Kidney (tissue), 14 donors: Measurements from ENCODE around the gene KCNN3. TPM values are rescaled to one million over a fixed set of nuclear protein-coding genes. Genes with fewer than 3 reads are reported as not detected.
A peak's percentile ranks its signal among the peaks of the same experiment; 100 is the strongest.

Experiments used
- DNase-seq, 5 donors: peaks; one replicate each; pipeline ENCODE4 v3.0.0-alpha.2; 2013 to 2020
- FAIRE-seq: peaks from 2 replicates; lab custom pipeline; 2012; peaks lifted over from hg19 to GRCh38; lab: Jason Lieb, UNC
- H3K27ac ChIP-seq, 2 donors: one replicate each; pipeline ENCODE4 v1.7.0; 2013; ENCODE audit warnings: low read depth in 2 of 2, low read length in 2 of 2, inconsistent platforms in 1 of 2
- H3K27me3 ChIP-seq: one replicate; pipeline ENCODE4 v1.7.1; 2013; ENCODE audit warnings: low read length, inconsistent platforms; ENCODE audit not compliant: control insufficient read depth, insufficient read depth
- H3K36me3 ChIP-seq, 3 donors: one replicate each; pipeline versions ENCODE4 v1.7.0 to v1.7.1; 2013; ENCODE audit warnings: low read length in 3 of 3, control low read depth in 1 of 3, inconsistent platforms in 1 of 3; ENCODE audit not compliant: insufficient read depth in 3 of 3, control insufficient read depth in 2 of 3
- H3K4me1 ChIP-seq, 3 donors: one replicate each; pipeline versions ENCODE4 v1.7.0 to v1.7.1; 2013; ENCODE audit warnings: low read length in 3 of 3, inconsistent platforms in 1 of 3, low read depth in 1 of 3; ENCODE audit not compliant: control insufficient read depth in 2 of 3, insufficient read depth in 2 of 3
- H3K4me3 ChIP-seq, 3 donors: one replicate each; pipeline versions ENCODE4 v1.7.0 to v1.8.1; 2013; ENCODE audit warnings: low read length in 3 of 3, control low read depth in 1 of 3, inconsistent platforms in 1 of 3
- H3K9ac ChIP-seq, 3 donors: one replicate each; pipeline versions ENCODE4 v1.7.0 to v1.7.1; 2013; ENCODE audit warnings: low read length in 3 of 3, control low read depth in 1 of 3, inconsistent platforms in 1 of 3
- H3K9me3 ChIP-seq, 3 donors: one replicate each; pipeline versions ENCODE4 v1.7.0 to v1.7.1; 2013; ENCODE audit warnings: low read length in 3 of 3, control low read depth in 1 of 3, inconsistent platforms in 1 of 3; ENCODE audit not compliant: control insufficient read depth in 2 of 3, insufficient read depth in 1 of 3
- intact Hi-C: fragments of 100-400 bp; cut with DNase I; formaldehyde crosslinking; loops from one replicate; pipeline ENCODE4 v1.11.1; 2022
- polyA plus RNA-seq: library from polyadenylated mRNA; stranded (reverse); fragments of 350-450 nt; fragmentation: Illumina TruSeq; extraction: RNeasy Lipid Tissue Mini Kit (QIAGEN cat#74804); gene quantifications from one replicate; pipeline ENCODE4 v1.2.3, GENCODE V29; 2014; ENCODE audit warnings: low read depth, low replicate concordance; ENCODE audit not compliant: insufficient read depth
- total RNA-seq: library from RNA; stranded (reverse); fragmentation: NEBNext Ultra II Directional; extraction: Animal tissue kit (Norgen Biotek cat#: 25700); gene quantifications from one replicate; pipeline ENCODE4 v1.2.1, GENCODE V29; 2021
- TF ChIP-seq, protein P1 (sequence below): IDR thresholded peaks from 3 replicates; pipeline ENCODE4 v1.5.1; 2012; ENCODE audit warnings: mild to moderate bottlenecking, moderate library complexity, borderline replicate concordance; ENCODE audit not compliant: insufficient read depth; ENCODE audit errors: extremely low read depth
- donor health status: control.
- donor health status: control.
- donor health status: control.
- donor health status: control.
- donor health status: control.
- donor health status: DM: yes; HTN: yes; CAD: no.
- donor health status: Normal renal cell carcinoma (clear cell type).

Gene KCNN3
- total and polyA plus RNA-seq, 2 donors from 2014 or later = 2.6 to 5.6 TPM

DNA sequence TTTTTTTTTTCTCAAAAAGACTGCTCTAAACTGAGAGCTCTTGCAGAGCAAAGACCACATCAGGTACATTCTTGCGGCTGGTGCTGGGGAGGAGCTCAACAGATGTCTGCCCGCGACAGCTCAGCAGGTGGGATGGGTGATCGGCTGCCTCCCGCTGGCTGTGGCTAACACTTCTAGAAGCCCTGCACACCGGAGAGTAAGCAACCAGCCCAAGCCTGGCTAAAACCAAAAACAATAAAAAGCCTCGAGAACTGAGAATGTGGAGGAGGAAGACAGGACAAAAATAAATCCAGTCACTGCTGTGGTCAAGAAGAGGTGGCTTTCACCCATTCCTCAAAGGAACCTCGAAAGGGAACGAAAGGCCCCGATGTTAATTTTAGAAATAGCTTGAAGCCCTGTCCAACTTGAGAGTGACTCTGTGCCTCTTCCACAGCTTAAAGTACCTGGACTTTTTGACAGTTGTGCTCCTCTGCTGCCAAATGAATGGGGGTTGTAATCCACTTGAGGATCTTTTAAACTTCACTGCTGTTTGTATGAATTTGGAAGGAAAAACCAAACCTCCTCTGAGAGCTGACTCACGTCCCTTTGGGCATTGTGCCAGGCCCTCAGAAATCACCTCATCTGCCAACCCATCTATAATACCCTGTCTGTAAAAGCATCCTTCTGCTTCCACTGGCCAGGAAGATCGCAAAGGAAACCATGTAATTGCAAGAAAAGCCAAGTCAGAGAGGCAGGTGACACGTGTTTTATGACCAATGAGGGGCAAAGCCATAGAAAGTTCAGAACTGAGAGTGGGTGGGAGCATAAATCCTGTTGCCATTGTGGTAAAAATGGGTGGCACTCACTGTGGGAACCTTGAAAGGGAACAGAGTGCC, 78.6 kb downstream of the KCNN3 start:
- H3K27ac ChIP-seq = no peak overlapping the region
- no peak overlapping the region for H3K4me3 ChIP-seq
- intact Hi-C loops = no loop called here
- H3K9me3 ChIP-seq = no peaks in the 10 kb centered on the region
- H3K36me3 ChIP-seq = no peaks in the 10 kb centered on the region
- H3K27me3 ChIP-seq = no peaks in the 10 kb centered on the region
- no peaks in the 10 kb centered on the region for H3K4me1 ChIP-seq
- DNase-seq (no peak), FAIRE-seq (no peak)
- no peak overlapping the region for H3K9ac ChIP-seq
- TF ChIP-seq, protein P1, sequence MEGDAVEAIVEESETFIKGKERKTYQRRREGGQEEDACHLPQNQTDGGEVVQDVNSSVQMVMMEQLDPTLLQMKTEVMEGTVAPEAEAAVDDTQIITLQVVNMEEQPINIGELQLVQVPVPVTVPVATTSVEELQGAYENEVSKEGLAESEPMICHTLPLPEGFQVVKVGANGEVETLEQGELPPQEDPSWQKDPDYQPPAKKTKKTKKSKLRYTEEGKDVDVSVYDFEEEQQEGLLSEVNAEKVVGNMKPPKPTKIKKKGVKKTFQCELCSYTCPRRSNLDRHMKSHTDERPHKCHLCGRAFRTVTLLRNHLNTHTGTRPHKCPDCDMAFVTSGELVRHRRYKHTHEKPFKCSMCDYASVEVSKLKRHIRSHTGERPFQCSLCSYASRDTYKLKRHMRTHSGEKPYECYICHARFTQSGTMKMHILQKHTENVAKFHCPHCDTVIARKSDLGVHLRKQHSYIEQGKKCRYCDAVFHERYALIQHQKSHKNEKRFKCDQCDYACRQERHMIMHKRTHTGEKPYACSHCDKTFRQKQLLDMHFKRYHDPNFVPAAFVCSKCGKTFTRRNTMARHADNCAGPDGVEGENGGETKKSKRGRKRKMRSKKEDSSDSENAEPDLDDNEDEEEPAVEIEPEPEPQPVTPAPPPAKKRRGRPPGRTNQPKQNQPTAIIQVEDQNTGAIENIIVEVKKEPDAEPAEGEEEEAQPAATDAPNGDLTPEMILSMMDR = no peak

DNA sequence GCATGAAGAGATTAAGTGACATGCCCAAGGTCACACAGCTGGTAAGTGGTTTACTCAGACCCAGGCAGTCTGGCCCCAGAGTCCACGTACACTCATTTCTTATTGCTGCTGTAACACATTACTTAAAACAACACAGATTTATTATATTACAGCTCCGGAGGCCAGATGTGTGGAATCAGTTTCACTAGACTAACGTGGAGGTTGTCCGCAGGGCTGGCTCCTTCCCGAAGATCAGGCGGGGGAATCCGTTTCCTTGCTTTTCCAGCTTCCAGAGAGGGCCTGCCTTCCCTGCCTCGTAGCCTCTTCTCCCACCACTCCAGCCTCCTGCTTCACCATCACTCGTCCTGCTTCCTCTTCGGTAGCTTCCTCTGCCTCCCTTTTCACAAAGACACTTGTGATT, 81.2 kb downstream of the KCNN3 start:
- FAIRE-seq (no peak), DNase-seq (peak in 1 of 5 donors; percentile 58)
- no peaks in the 10 kb centered on the region for H3K27me3 ChIP-seq
- H3K36me3 ChIP-seq = no peaks in the 10 kb centered on the region
- H3K9ac ChIP-seq = no peak overlapping the region
- H3K27ac ChIP-seq = no peak overlapping the region
- no peaks in the 10 kb centered on the region for H3K4me1 ChIP-seq
- TF ChIP-seq, protein P1 = no peak
- intact Hi-C loops = no loop called here
- no peaks in the 10 kb centered on the region for H3K9me3 ChIP-seq
- H3K4me3 ChIP-seq = no peak overlapping the region

DNA sequence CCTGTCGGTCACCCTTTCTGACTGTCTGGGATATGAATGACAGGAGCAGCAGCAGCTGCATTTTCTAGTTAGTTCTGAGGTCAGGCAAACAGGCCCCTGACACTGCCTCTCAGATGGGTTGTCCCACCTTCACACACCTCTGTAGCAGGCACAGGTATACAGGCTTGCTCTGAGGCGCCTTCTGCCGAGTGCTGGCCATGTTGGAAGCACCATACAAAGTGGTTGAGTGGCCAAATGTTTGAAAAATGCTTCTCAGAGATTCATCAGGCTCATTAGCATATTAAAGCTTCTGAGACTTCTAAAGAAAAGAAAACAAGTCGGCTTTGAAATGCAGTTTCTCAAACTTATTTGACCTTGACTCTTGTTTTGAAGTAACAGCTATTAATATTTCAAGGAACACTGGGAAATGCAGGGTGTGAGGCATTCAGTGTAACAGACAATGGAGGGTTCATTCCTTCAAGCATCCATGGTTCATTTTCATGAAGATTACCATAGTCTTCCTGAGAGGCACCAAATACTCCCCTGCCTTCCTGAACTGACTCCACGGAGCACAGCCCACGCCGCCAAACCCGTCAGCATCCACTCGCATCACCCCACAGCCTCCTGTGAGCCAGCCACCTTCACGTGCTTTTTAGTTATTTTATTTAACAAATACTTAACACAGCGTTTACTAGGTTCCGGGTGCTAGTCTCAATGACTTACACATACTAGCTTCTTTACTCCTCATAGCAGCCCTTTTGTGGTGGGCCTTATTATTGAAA, 81.8 kb downstream of the KCNN3 start:
- no peak overlapping the region for H3K9ac ChIP-seq
- H3K27ac ChIP-seq = no peak overlapping the region
- no peaks in the 10 kb centered on the region for H3K27me3 ChIP-seq
- no peak overlapping the region for H3K4me3 ChIP-seq
- no peak for DNase-seq
- no peaks in the 10 kb centered on the region for H3K4me1 ChIP-seq
- H3K9me3 ChIP-seq = no peaks in the 10 kb centered on the region
- no peaks in the 10 kb centered on the region for H3K36me3 ChIP-seq
- FAIRE-seq = no peak
- TF ChIP-seq, protein P1 = no peak
- intact Hi-C loops = no loop called here
